ENCODE results near the gene MICALL2. TPM values are rescaled to one million over a fixed set of nuclear protein-coding genes. Genes with fewer than 3 reads are reported as not detected.

MICALL2 gene
- polyA plus RNA-seq, 1 donor from 2014 or later, result 12.8 TPM

GRCh38 chr7:1480670-1481069 is 21.4 kb upstream of the MICALL2 start:
- no peaks in the 10 kb centered on the region for H3K79me2 ChIP-seq (replicated peaks; ENCODE audit: insufficient read depth, low read length)
- no peak overlapping the region for H2AFZ ChIP-seq (ENCODE audit: low read depth, low read length)
- no peaks in the 10 kb centered on the region for H3K9me2 ChIP-seq (ENCODE audit: insufficient read depth, low read length)
- H3K9ac ChIP-seq (ENCODE audit: low read length), result no peak overlapping the region
- no peak overlapping the region for H3K27ac ChIP-seq (ENCODE audit: low read length)
- H4K20me1 ChIP-seq (ENCODE audit: insufficient read depth), result no peaks in the 10 kb centered on the region
- TF ChIP-seq REST (IDR thresholded peaks at IDR 0.05; ENCODE audit: borderline replicate concordance) (no peak), RAD21 (conservative IDR thresholded peaks at IDR 0.05) (no peak), TAF1 (IDR thresholded peaks at IDR 0.05; ENCODE audit: low read depth) (no peak), EZH2 (IDR thresholded peaks at IDR 0.05; ENCODE audit: borderline replicate concordance, insufficient read depth, low read length, poor library complexity, severe bottlenecking) (no peak), MXI1 (conservative IDR thresholded peaks at IDR 0.05; ENCODE audit: poor library complexity, severe bottlenecking) (no peak), SMC3 (conservative IDR thresholded peaks at IDR 0.05; ENCODE audit: poor library complexity) (no peak), POLR2AphosphoS5 (IDR thresholded peaks at IDR 0.05) (no peak), CTCF (IDR thresholded peaks at IDR 0.05; ENCODE audit: poor library complexity, severe bottlenecking) (no peak), EP300 (conservative IDR thresholded peaks at IDR 0.05; ENCODE audit: poor library complexity, severe bottlenecking) (no peak)
- no peak overlapping the region for H3K4me2 ChIP-seq (ENCODE audit: low read length)
- H3K27me3 ChIP-seq (ENCODE audit: insufficient read depth, low read depth, low read length), result no peaks in the 10 kb centered on the region
- no peaks in the 10 kb centered on the region for H3K36me3 ChIP-seq (ENCODE audit: insufficient read depth, low read length)
- H3K4me3 ChIP-seq (ENCODE audit: low read length), result no peak overlapping the region
- H3K9me3 ChIP-seq (ENCODE audit: low read length), result no peaks in the 10 kb centered on the region
- H3F3A ChIP-seq (ENCODE audit: insufficient read depth, low read length, poor library complexity, severe bottlenecking), result no peaks in the 10 kb centered on the region

GRCh38 chr7:1479287-1479686 is 20.0 kb upstream of the MICALL2 start:
- no peaks in the 10 kb centered on the region for H3K79me2 ChIP-seq (replicated peaks; ENCODE audit: insufficient read depth, low read length)
- no peaks in the 10 kb centered on the region for H3K9me2 ChIP-seq (ENCODE audit: insufficient read depth, low read length)
- H3K36me3 ChIP-seq (ENCODE audit: insufficient read depth, low read length), result no peaks in the 10 kb centered on the region
- H2AFZ ChIP-seq (ENCODE audit: low read depth, low read length), result no peak overlapping the region
- no peak overlapping the region for H3K4me3 ChIP-seq (ENCODE audit: low read length)
- H3K27ac ChIP-seq (ENCODE audit: low read length), result no peak overlapping the region
- no peaks in the 10 kb centered on the region for H3K27me3 ChIP-seq (ENCODE audit: insufficient read depth, low read depth, low read length)
- no peaks in the 10 kb centered on the region for H3F3A ChIP-seq (ENCODE audit: insufficient read depth, low read length, poor library complexity, severe bottlenecking)
- no peak overlapping the region for H3K9ac ChIP-seq (ENCODE audit: low read length)
- no peak overlapping the region for H3K4me2 ChIP-seq (ENCODE audit: low read length)
- no peak for TF ChIP-seq MXI1 (conservative IDR thresholded peaks at IDR 0.05; ENCODE audit: poor library complexity, severe bottlenecking)
- H3K9me3 ChIP-seq (ENCODE audit: low read length), result no peaks in the 10 kb centered on the region
- no peaks in the 10 kb centered on the region for H4K20me1 ChIP-seq (ENCODE audit: insufficient read depth)

- Histone ChIP-seq H3K4me2 (ENCODE audit: low read length) (no peak overlapping the region), H3K9me2 (ENCODE audit: insufficient read depth, low read length) (no peaks in the 10 kb centered on the region), H3K79me2 (replicated peaks; ENCODE audit: insufficient read depth, low read length) (no peaks in the 10 kb centered on the region), H3K9me3 (ENCODE audit: low read length) (no peaks in the 10 kb centered on the region), H2AFZ (ENCODE audit: low read depth, low read length) (no peak overlapping the region), H3K4me3 (ENCODE audit: low read length) (no peak overlapping the region), H4K20me1 (ENCODE audit: insufficient read depth) (no peaks in the 10 kb centered on the region), H3K9ac (ENCODE audit: low read length) (no peak overlapping the region), H3K27ac (ENCODE audit: low read length) (no peak overlapping the region), H3K36me3 (ENCODE audit: insufficient read depth, low read length) (no peaks in the 10 kb centered on the region), H3K27me3 (ENCODE audit: insufficient read depth, low read depth, low read length) (no peaks in the 10 kb centered on the region), H3F3A (ENCODE audit: insufficient read depth, low read length, poor library complexity, severe bottlenecking) (no peaks in the 10 kb centered on the region)
- TF ChIP-seq MXI1 (conservative IDR thresholded peaks at IDR 0.05; ENCODE audit: poor library complexity, severe bottlenecking) (no peak), EZH2 (IDR thresholded peaks at IDR 0.05; ENCODE audit: borderline replicate concordance, insufficient read depth, low read length, poor library complexity, severe bottlenecking) (no peak), POLR2AphosphoS5 (IDR thresholded peaks at IDR 0.05) (no peak), SMC3 (conservative IDR thresholded peaks at IDR 0.05; ENCODE audit: poor library complexity) (no peak), EP300 (conservative IDR thresholded peaks at IDR 0.05; ENCODE audit: poor library complexity, severe bottlenecking) (no peak), REST (IDR thresholded peaks at IDR 0.05; ENCODE audit: borderline replicate concordance) (no peak), RAD21 (conservative IDR thresholded peaks at IDR 0.05) (no peak), CTCF (IDR thresholded peaks at IDR 0.05; ENCODE audit: poor library complexity, severe bottlenecking) (no peak), TAF1 (IDR thresholded peaks at IDR 0.05; ENCODE audit: low read depth) (no peak)
Observed at GRCh38 chr7:1478480-1478879, 19.2 kb upstream of the MICALL2 start.

Measured in neural cell (in vitro differentiated cells).